ENCODE results near the gene TRAF1. TPM values are rescaled to one million over a fixed set of nuclear protein-coding genes. Genes with fewer than 3 reads are reported as not detected.

TRAF1 gene
- total and polyA plus RNA-seq, 10 of the 15 experiments (the other 5 are each of a cell fraction or from before 2014, with no cell fraction given), result 13.8 to 163 (median 128) TPM

DNA sequence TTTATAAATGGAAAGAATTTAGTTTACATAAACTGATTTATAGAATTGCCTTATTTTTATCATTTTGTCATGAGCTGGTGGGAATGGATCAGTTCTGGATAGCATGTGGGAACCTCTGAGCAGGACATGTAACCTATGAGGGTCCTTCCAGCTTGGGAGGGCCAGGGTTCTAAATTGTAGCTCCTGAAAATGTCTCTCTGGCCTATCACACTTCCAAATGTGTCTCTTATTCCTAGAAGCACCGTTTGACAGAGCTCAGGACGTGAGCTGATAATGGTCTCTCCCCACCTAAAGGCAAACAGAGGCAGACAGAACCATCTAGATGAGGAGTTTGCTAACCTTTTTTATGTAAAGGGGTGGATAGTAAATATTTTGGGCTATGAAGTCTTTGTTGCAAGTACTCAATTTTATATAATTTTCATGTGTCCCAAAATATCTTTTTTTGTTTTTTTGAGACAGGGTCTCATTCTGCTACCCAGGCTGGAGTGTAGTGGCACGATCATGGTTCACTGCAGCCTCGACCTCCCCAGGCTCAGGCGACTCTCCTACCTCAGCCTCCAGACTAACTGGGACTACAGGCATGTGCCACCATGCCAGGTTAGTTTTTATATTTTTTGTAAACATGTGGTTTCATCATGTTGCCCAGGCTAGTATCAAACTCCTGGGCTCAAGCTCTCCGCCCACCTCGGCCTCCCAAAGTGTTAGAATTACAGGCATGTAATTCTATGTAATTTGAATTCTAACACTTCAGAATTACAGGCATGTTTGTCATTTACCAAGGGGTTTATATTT lies 4.0 kb downstream of the TRAF1 start:
- Histone ChIP-seq H3K4me3 (peak overlapping the region; percentile 88), H3K79me2 (ENCODE audit: control insufficient read depth, insufficient read depth, low read length) (peaks cover 96% of the 10 kb centered on the region), H3K36me3 (ENCODE audit: control insufficient read depth in 2 of 2, insufficient read depth in 2 of 2, low read length in 1 of 2) (peaks cover 11 to 14% of the 10 kb centered on the region in 2 experiments), H3K9ac (ENCODE audit: control insufficient read depth, insufficient read depth, low read length) (peak overlapping the region; percentile 99), H3K4me1 (ENCODE audit: control insufficient read depth, insufficient read depth, low read length) (peaks cover 43% of the 10 kb centered on the region), H2AFZ (ENCODE audit: control insufficient read depth, low read depth, low read length) (no peak overlapping the region), H3K27me3 (replicated peaks in 1 of 2; ENCODE audit: control insufficient read depth in 2 of 2, insufficient read depth in 2 of 2, low read length in 1 of 2) (no peaks in the 10 kb centered on the region), H3K27ac (ENCODE audit: control insufficient read depth, insufficient read depth) (peak overlapping the region; percentile 99), H3K4me2 (ENCODE audit: control insufficient read depth, insufficient read depth) (peak overlapping the region; percentile 38), H4K20me1 (ENCODE audit: control insufficient read depth, insufficient read depth) (no peaks in the 10 kb centered on the region), H3K9me3 (replicated peaks; ENCODE audit: control insufficient read depth, insufficient read depth, low read length) (no peaks in the 10 kb centered on the region; the same call in 2 of the 3 replicates)
- intact Hi-C loops (cut with micrococcal nuclease; ENCODE audit: unreplicated experiment) (loop anchor here (10.0 kb wide), 1 partner anchor 338 kb away; the partner anchor contains the start of gene CDK5RAP2), in situ Hi-C loops (cut with MboI) (no loop called here)
- SMC1A ChIA-PET (ENCODE audit: uncharacterized antibody, unreplicated experiment), result interaction anchor here (1.0 to 26.1 kb wide), 8 partner anchors 9 to 49 kb away, joined by 3 to 522 read pairs (median 4); no protein-coding TSS in a partner anchor
- ATAC-seq (no peak), DNase-seq (ENCODE audit: low read depth, low spot score) (no peak), FAIRE-seq (no peak)
- POLR2A ChIA-PET, result interaction anchor here (0.6 to 18.1 kb wide), 10 partner anchors 12 to 265 kb away, joined by 3 to 383 read pairs (median 4); partner anchors contain the start of genes FBXW2 and PHF19
- TF ChIP-seq ATF7 (IDR thresholded peaks at IDR 0.05; ENCODE audit: low read depth) (no peak), SMAD5 (IDR thresholded peaks at IDR 0.05; ENCODE audit: low read depth) (peak; percentile 58; the same call in 1 of the 2 replicates), POU2F2 (IDR thresholded peaks at IDR 0.05; ENCODE audit: borderline replicate concordance, low read depth, low read length) (0 out of 3 replicates have a peak, but pooled peaks have one; percentile 16), POLR2AphosphoS5 (IDR thresholded peaks at IDR 0.05; ENCODE audit: low read length) (peak; percentile 62), BMI1 (IDR thresholded peaks at IDR 0.05; ENCODE audit: borderline replicate concordance) (0 out of 2 replicates have a peak, but pooled peaks have one; percentile 12)
- RAD21 ChIA-PET (ENCODE audit: unreplicated experiment), result interaction anchor here (0.9 to 11.9 kb wide), 5 partner anchors 12 to 137 kb away, joined by 3 to 196 read pairs (median 15); no protein-coding TSS in a partner anchor
- 12% methylated on average over 7 of the region's 7 CpGs for WGBS (ENCODE audit: insufficient coverage, insufficient replicate concordance, low lambda C conversion rate, missing lambda C conversion rate)
- BruUV-seq (replicated peaks), result no TSS peak
- CTCF ChIA-PET, result interaction anchor here (0.9 to 7.6 kb wide), 9 partner anchors 12 to 167 kb away, joined by 3 to 110 read pairs (median 5); no protein-coding TSS in a partner anchor
